Thyroid gland (tissue), 4 donors: ENCODE data around the gene SLC25A45.

Experiments
- CTCF ChIP-seq, 6 experiments: fragments of 200-600 bp in 3 of 6; fragments of 450-650 bp in 3 of 6; sonication (generic) in 3 of 6; IDR thresholded peaks; one replicate each; pipeline ENCODE4 v1.5.1; 2016 to 2019; ENCODE audit warnings: antibody characterized with exemption in 6 of 6, mild to moderate bottlenecking in 2 of 6, inconsistent platforms in 1 of 6, moderate library complexity in 1 of 6
- POLR2A ChIP-seq, 2 donors: fragments of 450-650 bp; IDR thresholded peaks; one replicate each; pipeline ENCODE4 v1.6.1; 2017; ENCODE audit warnings: antibody characterized with exemption in 2 of 2, mild to moderate bottlenecking in 2 of 2, moderate library complexity in 1 of 2

DNA sequence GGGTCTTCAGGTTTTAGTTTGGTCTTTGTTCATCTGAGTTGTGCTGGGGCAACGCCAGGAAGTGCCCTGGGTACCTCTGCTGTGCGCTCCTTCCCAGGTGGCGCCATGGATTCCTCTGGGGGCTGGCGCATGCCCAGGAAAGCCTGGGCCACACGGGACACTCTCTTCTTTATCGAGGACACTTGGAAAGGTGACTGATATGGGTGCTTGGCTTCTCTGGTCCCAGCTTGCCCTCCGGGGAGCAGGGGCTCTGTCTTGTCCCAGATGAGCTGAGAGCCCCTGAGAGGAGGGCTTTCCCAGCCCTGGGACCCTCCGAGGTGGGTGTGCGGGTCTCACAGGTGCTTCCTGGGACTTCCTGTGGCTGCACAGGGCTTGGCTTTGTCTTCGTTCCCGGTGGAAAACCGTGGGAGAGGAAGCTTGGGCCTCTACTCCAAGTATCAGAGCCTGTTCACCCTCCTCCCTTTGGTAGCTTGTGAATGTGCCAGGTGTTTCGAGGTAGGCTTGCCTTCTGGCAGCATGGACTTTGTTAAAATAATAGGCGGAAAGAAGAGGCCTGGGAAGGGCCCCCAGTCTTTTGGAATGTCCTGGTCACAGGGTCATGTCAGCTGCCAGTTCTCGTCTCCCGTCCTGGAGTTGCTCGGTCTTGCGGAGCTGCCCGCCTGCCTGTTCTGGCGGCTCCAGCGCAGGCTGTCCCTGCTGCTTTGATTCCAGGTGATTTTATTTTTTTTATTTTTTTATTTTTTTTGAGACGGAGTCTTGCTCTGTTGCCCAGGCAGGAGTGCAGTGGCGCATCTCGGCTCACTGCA is 30.0 kb upstream of the SLC25A45 start:
- no peak for TF ChIP-seq CTCF (IDR thresholded peaks at IDR 0.05)
- TF ChIP-seq POLR2A (IDR thresholded peaks at IDR 0.05) = no peak
